ENCODE data around the gene APLP2. TPM values are rescaled to one million over a fixed set of nuclear protein-coding genes. Genes with fewer than 3 reads are reported as not detected.

APLP2 gene
- total RNA-seq, 4 donors from 2014 or later, result 226 to 376 (median 262) TPM

DNA sequence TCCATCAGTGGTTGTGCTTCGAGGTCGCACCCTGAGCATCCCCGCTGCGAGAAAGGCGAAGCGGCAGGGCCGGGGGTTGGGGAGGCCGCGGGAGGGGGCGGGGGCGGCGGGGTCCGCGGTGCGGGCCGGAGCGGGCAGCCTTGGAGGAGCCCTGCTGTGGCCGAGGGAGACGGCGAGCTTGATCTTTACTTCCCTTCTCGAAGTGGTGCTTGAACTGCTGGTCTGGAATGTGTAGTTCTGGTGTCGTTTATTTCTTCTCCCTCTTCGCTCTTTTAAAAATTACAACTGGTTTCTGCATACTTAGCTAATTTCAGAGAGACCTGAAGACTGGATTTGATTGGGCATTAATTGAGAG lies 1.1 kb downstream of the APLP2 start:
- DNase-seq, result peak in 1 of 2 donors; percentile 22
- Histone ChIP-seq H3K27me3 (no peaks in the 10 kb centered on the region), H3K36me3 (no peaks in the 10 kb centered on the region), H3K9me3 (no peaks in the 10 kb centered on the region), H3K4me3 (peak overlapping the region; percentile 56 to 89), H3K27ac (peak overlapping the region; percentile 98), H3K4me1 (peaks cover 5 to 7% of the 10 kb centered on the region in 2 donors)
- intact Hi-C loops (cut with DNase I; ENCODE audit: low total_unique reads), result loop anchor here (2.0 kb wide), 1 partner anchor 68 kb away; the partner anchor contains the start of gene PRDM10
- TF ChIP-seq CTCF (IDR thresholded peaks at IDR 0.05) (no peak), POLR2A (IDR thresholded peaks at IDR 0.05) (no peak)

DNA sequence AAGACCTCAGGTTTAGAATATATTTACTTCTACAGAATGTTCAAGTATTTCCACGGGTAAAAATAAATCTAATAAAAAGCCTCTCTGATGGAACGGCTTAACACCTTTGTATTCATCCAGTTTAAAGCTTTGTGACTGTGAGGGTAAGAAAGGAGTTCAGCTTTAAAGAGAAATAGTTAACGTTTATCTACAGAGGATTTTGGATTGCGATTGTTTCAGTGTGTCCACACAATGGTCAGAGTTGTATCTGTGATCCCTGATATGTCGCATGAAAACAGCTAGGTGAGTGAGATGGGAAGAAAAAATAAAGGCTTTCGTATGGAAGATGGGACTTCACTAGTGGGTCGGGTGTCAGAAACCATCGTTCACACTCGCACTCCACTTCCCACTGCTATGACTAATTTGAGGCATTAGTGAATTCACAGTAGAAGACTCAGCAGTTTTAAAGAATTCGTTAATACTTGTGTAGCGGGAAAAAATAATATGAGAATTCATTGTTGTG lies 1.6 kb downstream of the APLP2 start:
- Histone ChIP-seq H3K4me3 (peak overlapping the region; percentile 56 to 89), H3K27ac (peak overlapping the region; percentile 98), H3K36me3 (no peaks in the 10 kb centered on the region), H3K27me3 (no peaks in the 10 kb centered on the region), H3K4me1 (peaks cover 5 to 7% of the 10 kb centered on the region in 2 donors), H3K9me3 (no peaks in the 10 kb centered on the region)
- TF ChIP-seq CTCF (IDR thresholded peaks at IDR 0.05), result no peak
- no peak for TF ChIP-seq POLR2A (IDR thresholded peaks at IDR 0.05)
- intact Hi-C loops (cut with DNase I; ENCODE audit: low total_unique reads), result loop anchor here (2.0 kb wide), 1 partner anchor 68 kb away; the partner anchor contains the start of gene PRDM10
- no peak for DNase-seq

- no peaks in the 10 kb centered on the region for H3K9me3 ChIP-seq
- no peaks in the 10 kb centered on the region for H3K27me3 ChIP-seq
- H3K4me1 ChIP-seq, result no peaks in the 10 kb centered on the region
- intact Hi-C loops (cut with DNase I; ENCODE audit: low total_unique reads), result no loop called here
- TF ChIP-seq CTCF (IDR thresholded peaks at IDR 0.05) (no peak), POLR2A (IDR thresholded peaks at IDR 0.05) (no peak)
- H3K36me3 ChIP-seq, result no peaks in the 10 kb centered on the region
- no peak for DNase-seq
- no peak overlapping the region for H3K27ac ChIP-seq
- H3K4me3 ChIP-seq, result no peak overlapping the region
These were observed 5.0 kb downstream of the APLP2 start for GRCh38 chr11:130074736-130075135.

DNA sequence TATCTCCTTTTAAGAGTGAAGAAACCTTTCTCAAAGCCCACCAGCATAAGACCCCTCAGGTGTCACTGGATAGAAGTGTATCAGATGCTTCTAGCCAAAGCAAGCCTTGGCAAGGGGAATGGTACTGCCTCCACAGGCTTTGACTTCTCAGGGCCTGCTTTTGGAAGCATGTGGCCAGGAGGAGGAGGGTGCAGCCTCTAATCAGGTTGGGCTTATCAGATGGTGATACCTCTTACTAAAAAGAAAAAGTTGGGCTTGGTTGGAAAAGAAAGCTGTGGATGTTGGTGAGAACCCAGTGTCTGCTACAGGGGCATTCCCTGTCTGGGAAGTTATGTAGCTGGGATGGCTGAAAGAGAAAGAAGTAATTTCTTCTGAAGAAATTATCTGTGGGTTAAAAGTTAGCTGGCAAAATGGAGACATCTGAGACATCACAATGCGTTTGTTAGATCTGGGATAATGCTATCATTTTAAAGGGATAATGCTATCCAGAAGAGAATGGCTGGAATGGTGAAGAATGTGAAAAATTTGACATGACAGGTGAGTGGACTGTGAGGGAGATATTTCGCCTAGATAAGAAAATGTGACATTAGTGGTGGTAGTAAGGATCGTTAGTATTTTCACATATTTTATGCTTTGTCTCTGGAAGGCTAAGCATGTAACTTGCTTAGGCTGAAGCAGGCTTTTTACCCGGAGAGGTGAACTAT lies 7.2 kb downstream of the APLP2 start:
- DNase-seq, result no peak
- no peak for TF ChIP-seq CTCF (IDR thresholded peaks at IDR 0.05)
- TF ChIP-seq POLR2A (IDR thresholded peaks at IDR 0.05), result no peak
- no peaks in the 10 kb centered on the region for H3K9me3 ChIP-seq
- H3K4me1 ChIP-seq, result no peaks in the 10 kb centered on the region
- no peak overlapping the region for H3K27ac ChIP-seq
- H3K36me3 ChIP-seq, result no peaks in the 10 kb centered on the region
- H3K27me3 ChIP-seq, result no peaks in the 10 kb centered on the region
- intact Hi-C loops (cut with DNase I; ENCODE audit: low total_unique reads), result no loop called here
- no peak overlapping the region for H3K4me3 ChIP-seq

GRCh38 chr11:130077671-130078070 lies 8.0 kb downstream of the APLP2 start:
- Histone ChIP-seq H3K9me3 (no peaks in the 10 kb centered on the region), H3K4me1 (no peaks in the 10 kb centered on the region), H3K36me3 (no peaks in the 10 kb centered on the region), H3K27me3 (no peaks in the 10 kb centered on the region), H3K4me3 (no peak overlapping the region), H3K27ac (no peak overlapping the region)
- no peak for DNase-seq
- no peak for TF ChIP-seq POLR2A (IDR thresholded peaks at IDR 0.05)
- intact Hi-C loops (cut with DNase I; ENCODE audit: low total_unique reads), result no loop called here
